ENCODE data around the gene MIDN.
"Not testable (repeated sequence)": the region's sequence is repeated elsewhere in the genome, so short reads cannot be mapped to it uniquely, and the experiment has no call there.

The MIDN gene

GRCh38 chr19:1246265-1247087 lies 1.9 kb upstream of the MIDN start:
- not testable (repeated sequence) for FAIRE-seq

DNA sequence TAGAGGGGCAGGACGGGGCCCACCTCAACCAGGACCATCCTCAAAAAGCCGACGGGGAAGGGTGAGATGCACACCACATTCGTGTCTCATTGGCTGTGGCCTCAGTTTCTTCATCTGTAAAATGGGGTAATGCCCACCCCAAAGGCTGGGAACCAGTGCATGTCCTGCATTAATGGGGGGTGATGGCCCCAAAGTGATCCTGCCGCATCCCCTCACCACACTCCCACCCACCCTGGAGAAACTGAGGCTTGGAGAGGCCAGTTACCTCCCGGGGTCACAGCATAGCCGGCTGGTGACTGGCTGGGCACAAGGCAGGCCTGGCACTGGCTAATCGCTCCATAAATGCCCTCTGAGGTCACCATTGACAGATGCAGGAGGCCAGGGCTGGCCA lies 640 bp upstream of the MIDN start:
- FAIRE-seq, result no peak

- FAIRE-seq, result no peak
These were observed 459 bp downstream of the MIDN start for GRCh38 chr19:1248786-1249297.

- no peak for FAIRE-seq
These were observed 1.1 kb downstream of the MIDN start for GRCh38 chr19:1249298-1249989.

DNA sequence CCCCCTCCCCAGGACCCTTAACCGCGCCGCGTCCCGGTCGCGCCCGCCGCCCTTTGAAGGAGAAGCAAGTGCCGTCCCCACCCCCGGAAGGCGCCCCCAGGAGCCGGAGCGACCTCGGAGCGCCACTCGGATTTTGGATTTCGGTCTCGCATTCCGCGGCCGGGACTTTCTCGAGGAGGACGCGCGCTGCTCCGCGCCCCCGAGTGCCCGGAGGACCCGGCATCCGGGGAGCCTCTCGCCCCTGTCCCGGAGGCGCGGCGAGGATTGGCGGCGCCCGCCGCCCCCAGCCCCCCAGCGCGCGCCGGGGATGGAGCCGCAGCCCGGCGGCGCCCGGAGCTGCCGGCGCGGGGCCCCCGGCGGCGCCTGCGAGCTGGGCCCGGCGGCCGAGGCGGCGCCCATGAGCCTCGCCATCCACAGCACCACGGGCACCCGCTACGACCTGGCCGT lies 1.6 kb downstream of the MIDN start:
- FAIRE-seq, result no peak

GRCh38 chr19:1250437-1251260 lies 2.3 kb downstream of the MIDN start:
- FAIRE-seq, result no peak

DNA sequence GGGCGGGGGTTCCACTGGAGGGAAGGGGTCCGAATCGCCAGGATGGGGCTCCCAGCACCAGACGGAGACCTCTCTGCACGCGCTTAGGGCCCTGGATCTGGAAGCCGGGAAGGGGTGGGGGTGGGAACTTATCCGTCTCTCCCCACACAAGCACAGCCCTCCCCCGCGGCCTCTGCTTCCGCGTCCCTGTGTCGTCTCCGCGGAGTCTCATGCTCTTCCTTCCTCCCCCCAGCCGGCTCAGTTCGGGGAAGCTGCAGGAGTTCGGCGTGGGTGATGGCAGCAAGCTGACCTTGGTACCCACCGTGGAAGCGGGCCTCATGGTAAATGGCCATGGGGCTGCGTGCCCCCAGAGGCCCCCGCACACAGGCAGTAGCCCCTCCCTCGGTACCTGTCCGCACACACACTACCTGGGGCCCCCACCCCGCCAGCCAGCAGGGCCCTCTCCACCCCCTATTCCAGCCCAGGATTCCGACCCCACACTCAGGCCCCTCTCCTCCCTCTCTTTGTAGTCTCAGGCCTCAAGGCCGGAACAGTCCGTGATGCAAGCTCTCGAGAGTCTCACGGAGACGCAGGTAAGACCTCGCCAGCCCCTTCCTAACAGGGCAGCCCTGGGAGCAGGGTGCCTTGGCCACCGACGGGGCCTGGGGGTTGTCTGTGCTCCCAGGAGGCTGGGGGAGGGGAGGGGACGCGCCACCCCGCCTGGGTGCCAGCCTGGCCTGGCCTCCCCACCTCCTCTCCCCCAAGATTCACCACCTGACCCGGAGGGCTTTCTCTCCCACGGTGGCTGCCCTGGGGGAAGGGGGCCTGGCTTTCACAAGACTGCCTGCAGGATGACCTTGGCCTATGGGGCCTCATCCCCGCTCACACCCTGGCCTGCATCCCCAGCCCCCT lies 3.2 kb downstream of the MIDN start:
- FAIRE-seq, result no peak

DNA sequence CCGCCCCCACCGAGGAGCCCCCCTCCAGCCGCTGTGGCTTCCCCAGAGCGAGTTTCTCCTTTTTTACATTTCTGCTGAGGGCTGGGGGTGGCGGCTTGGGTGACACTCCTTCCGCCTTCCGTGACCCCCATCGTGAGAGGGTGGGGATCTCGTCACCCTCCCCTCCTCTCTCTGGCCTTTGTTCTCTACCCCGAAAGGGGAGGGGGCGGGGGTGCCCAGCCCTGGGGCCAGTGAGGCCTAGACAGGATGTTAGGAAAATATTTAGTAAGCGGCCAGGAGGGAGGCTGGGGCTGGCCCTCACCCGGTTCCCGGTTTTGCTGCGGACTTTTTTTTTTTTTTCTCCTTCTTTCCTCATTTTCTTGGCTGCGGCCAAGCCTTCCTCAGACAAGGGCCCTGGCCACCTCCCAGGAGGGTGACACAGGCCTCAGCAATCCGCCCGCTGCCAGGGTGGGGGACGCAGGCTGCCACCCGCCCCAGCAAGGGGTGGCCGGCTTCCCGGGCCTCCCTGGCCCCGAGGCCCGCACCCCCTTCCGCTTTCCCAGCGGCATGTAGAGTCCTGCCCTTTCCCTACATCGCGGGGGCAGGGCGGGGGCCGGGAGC lies 3.9 kb downstream of the MIDN start:
- no peak for FAIRE-seq

GRCh38 chr19:1252821-1253513 lies 4.6 kb downstream of the MIDN start:
- no peak for FAIRE-seq

DNA sequence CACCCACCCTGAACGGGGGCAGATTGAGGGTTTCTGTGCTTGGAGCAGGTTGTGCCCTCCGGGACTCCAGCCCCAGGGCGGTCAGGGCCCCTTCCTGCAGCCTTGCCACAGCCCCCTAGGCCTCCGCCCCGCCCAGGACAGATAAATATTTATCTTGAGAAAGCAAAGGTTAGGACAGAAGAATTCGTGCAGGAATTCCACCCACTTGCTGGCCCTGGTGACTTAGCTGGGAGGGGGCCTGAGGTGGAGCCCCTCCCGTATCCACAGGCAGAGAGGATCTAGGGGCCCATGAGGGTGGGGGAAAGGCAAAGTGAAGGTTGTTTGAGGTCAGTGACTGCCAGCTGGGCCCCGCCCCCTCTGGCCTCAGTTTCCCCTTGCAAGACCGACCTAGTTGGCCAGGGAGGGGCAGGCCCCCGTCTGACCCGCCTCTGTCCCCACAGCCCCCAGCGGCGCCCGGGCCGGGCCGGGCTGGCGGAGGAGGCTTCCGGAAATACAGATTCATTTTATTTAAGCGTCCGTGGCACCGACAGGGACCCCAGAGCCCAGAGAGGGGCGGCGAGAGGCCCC lies 5.2 kb downstream of the MIDN start:
- no peak for FAIRE-seq

DNA sequence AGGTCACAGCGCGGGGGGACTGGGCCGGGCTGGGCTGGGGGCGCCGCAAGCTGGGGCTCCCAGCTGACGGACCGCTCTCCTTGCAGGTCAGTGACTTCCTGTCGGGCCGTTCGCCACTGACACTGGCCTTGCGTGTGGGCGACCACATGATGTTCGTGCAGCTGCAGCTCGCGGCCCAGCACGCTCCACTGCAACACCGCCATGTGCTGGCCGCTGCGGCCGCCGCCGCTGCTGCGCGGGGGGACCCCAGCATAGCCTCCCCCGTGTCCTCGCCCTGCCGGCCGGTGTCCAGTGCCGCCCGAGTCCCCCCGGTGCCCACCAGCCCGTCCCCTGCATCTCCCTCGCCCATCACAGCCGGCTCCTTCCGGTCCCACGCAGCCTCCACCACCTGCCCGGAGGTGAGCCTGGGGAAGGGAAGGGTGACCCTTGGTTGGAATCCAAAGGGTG lies 5.7 kb downstream of the MIDN start:
- FAIRE-seq, result no peak

- FAIRE-seq, result no peak
These were observed 6.3 kb downstream of the MIDN start for GRCh38 chr19:1254530-1255185.

DNA sequence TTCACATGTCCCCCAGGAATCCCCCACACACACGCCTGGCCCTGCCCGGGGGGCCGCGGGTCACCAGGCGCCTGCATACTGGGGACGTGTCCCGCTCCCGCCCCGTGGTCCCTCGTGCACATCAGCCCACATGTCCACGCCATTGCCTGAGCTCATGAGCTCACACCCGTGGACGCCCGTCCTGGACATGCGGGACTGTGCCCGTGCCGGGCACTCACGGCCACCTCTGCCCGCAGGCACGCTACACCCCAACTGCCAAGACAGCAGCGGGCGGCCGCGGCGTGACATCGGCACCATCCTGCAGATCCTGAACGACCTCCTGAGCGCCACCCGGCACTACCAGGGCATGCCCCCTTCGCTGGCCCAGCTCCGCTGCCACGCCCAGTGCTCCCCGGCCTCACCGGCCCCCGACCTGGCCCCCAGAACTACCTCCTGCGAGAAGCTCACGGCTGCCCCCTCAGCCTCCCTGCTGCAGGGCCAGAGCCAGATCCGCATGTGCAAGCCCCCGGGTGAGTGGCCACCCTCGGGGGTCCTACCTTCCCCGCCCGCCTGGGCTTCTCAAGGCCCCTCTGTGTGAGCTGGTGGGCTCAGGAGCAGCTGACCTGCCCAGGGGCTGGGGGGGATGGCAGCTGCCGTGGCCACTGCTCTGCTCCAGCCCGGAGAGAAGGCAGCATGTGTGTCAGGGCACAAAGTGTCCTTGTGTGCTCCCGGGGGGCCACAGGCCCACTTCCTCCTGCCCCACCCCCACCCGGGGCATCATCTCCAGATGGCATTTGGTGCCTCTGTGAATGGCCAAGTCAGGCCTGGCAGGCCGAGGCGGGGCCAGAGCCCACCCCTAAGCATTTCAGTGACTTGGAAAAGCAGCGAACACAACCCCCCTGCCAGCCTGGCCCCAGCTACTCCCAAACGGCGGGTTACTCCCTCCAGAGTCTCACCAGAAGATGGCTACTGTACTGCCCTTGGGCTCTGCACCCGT lies 7.1 kb downstream of the MIDN start:
- FAIRE-seq, result no peak

GRCh38 chr19:1256646-1257474 lies 8.5 kb downstream of the MIDN start:
- FAIRE-seq, result no peak

GRCh38 chr19:1257475-1258162 lies 9.2 kb downstream of the MIDN start:
- FAIRE-seq, result no peak

DNA sequence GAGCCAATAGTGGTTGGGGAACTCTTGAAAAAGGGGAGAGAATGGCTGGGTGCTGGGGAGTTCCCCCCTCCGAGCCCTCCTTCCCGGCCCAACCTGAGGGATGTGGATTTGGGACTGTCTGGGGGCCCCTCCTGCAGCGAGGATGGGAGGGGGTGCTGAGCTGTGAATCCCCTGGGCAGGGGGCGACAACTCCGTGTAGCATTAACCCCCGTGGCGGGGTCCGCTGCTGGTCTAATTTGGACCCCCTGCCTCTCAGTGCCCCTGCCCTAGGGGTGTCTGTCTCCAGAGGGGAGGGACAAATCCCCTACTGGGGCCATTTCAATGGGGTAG lies 9.7 kb downstream of the MIDN start:
- FAIRE-seq, result no peak

GRCh38 chr19:1258707-1259205 lies 10.4 kb downstream of the MIDN start:
- peak; percentile 15 for FAIRE-seq

Data from endometrium (tissue), 2 donors.